Measurements from ENCODE around the gene NMT1.

DNA sequence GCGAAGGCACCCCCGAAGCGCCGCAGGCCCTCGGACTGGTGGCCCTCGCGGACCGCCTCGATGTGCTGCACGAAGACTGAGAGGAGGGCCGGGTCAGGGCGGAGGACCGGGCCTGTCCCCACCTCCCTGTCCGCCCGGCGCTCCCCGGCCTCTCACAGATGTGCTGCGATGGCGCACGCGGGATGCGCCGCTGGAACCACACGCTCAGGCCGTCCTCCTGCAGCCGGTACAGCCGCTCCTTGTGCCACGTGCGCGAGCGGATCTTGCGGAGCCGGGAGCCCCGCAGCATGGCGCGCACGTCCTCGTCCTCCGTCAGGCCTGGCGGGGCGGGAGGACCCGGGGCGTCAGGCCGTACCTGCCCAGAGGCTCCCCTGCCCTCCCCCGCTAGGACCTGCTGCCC, 59.9 kb downstream of the NMT1 start:
- TF ChIP-seq, protein P1, sequence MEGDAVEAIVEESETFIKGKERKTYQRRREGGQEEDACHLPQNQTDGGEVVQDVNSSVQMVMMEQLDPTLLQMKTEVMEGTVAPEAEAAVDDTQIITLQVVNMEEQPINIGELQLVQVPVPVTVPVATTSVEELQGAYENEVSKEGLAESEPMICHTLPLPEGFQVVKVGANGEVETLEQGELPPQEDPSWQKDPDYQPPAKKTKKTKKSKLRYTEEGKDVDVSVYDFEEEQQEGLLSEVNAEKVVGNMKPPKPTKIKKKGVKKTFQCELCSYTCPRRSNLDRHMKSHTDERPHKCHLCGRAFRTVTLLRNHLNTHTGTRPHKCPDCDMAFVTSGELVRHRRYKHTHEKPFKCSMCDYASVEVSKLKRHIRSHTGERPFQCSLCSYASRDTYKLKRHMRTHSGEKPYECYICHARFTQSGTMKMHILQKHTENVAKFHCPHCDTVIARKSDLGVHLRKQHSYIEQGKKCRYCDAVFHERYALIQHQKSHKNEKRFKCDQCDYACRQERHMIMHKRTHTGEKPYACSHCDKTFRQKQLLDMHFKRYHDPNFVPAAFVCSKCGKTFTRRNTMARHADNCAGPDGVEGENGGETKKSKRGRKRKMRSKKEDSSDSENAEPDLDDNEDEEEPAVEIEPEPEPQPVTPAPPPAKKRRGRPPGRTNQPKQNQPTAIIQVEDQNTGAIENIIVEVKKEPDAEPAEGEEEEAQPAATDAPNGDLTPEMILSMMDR (IDR thresholded peaks at IDR 0.05) = no peak
- TF ChIP-seq POLR2AphosphoS5 (IDR thresholded peaks at IDR 0.05) (no peak), POLR2A (IDR thresholded peaks at IDR 0.05; ENCODE audit: low read depth) (no peak), EP300 (IDR thresholded peaks at IDR 0.05) (no peak)

Data from esophagus muscularis mucosa (tissue), 4 donors.